ENCODE results near the gene ETV6.

ETV6 gene

DNA sequence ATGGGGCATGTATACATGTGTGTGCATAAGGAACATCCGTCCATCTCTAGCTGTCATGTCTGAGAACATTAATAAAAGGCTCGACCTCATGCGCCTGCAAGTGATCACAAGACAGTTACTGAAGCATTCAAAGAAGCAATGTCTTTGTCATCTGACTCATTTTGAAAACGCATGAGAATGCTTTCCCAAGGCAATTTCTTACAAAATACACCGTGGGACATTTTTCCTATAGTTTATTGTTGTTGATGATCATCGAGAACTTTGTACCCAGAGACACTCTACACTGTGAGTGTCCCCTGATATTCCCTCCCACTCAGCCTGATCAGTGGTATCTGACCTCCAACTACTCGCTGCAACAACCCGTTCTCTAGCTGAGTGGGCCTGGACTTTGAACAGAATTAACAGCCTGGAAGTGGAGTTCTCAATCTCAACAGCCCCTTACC, 68.1 kb downstream of the ETV6 start:
- TF ChIP-seq CTCF (conservative IDR thresholded peaks at IDR 0.05): no peak
- H3K27ac ChIP-seq: no peak overlapping the region

GRCh38 chr12:11718105-11718504, 68.6 kb downstream of the ETV6 start:
- no peak overlapping the region for H3K27ac ChIP-seq
- no peak for TF ChIP-seq CTCF (conservative IDR thresholded peaks at IDR 0.05)

GRCh38 chr12:11718768-11719253, 69.3 kb downstream of the ETV6 start:
- TF ChIP-seq CTCF (conservative IDR thresholded peaks at IDR 0.05): no peak
- no peak overlapping the region for H3K27ac ChIP-seq

GRCh38 chr12:11719678-11720099, 70.2 kb downstream of the ETV6 start:
- no peak overlapping the region for H3K27ac ChIP-seq
- TF ChIP-seq CTCF (conservative IDR thresholded peaks at IDR 0.05): no peak

- no peak for TF ChIP-seq CTCF (conservative IDR thresholded peaks at IDR 0.05)
- H3K27ac ChIP-seq: no peak overlapping the region
Measured at GRCh38 chr12:11722071-11722470, 72.6 kb downstream of the ETV6 start.

GRCh38 chr12:11722578-11723138, 73.2 kb downstream of the ETV6 start:
- no peak for TF ChIP-seq CTCF (conservative IDR thresholded peaks at IDR 0.05)
- no peak overlapping the region for H3K27ac ChIP-seq

DNA sequence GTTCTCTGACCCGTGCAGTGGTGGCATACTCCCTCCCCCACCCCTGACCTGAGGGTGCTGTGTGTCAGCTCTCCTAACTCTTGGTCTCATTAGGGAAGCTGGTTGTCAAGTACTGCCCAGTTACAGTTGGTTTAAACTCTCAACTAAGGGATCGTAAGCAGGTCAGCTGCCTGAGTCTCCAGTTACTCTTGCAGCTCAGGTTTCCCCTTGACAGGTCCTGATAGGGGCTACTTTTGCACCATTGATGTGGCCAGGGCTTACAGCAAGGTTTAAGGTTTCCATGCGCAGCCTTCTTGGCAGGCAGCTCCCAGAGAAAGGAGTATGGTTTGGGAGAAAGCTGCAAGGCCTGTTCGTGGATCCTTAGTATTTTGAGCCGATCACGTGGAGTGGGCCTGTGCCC, 74.5 kb downstream of the ETV6 start:
- no peak overlapping the region for H3K27ac ChIP-seq

More for the DNA sequence above, 74.5 kb downstream of the ETV6 start:
- TF ChIP-seq CTCF (conservative IDR thresholded peaks at IDR 0.05): no peak
